K562 (cell line): ENCODE measurements around the gene HMBS. TPM values are rescaled to one million over a fixed set of nuclear protein-coding genes. Genes with fewer than 3 reads are reported as not detected.
A peak's percentile ranks its signal among the peaks of the same experiment; 100 is the strongest.

ENCODE experiments used
- COPS2 ChIP-seq: fragments of 450-650 bp; conservative IDR thresholded peaks from 2 replicates; pipeline ENCODE4 v1.6.1; 2016; ENCODE audit warnings: mild to moderate bottlenecking, moderate library complexity
- CTCF ChIP-seq, 3 experiments: IDR thresholded peaks in 2 of 3; conservative IDR thresholded peaks in 1 of 3; 2 replicates each; pipeline ENCODE4 v1.5.1; 2011 to 2012; ENCODE audit warnings: low read length in 3 of 3, mild to moderate bottlenecking in 3 of 3, control low read depth in 2 of 3, improper control_type of control experiment in 1 of 3, inconsistent platforms in 1 of 3, low read depth in 1 of 3, mixed read lengths in 1 of 3, moderate library complexity in 1 of 3; ENCODE audit not compliant: insufficient read depth in 2 of 3
- DNMT1 ChIP-seq: fragments of 450-650 bp; IDR thresholded peaks from 2 replicates; pipeline ENCODE4 v1.6.1; 2016; ENCODE audit warnings: antibody characterized with exemption, mild to moderate bottlenecking
- FOXK1 ChIP-seq: sonication (generic); formaldehyde crosslinking; IDR thresholded peaks from 2 replicates; pipeline ENCODE4 v1.8.0; 2022; ENCODE audit warnings: missing genetic modification reagents, mild to moderate bottlenecking, borderline replicate concordance
- GTF2A2 ChIP-seq: IDR thresholded peaks from 2 replicates; pipeline ENCODE4 v1.6.1; 2016; ENCODE audit warnings: mild to moderate bottlenecking, missing genetic modification characterization, missing compliant biosample characterization
- MBD2 ChIP-seq: sonication (generic); IDR thresholded peaks from 2 replicates; pipeline ENCODE4 v1.6.1; 2016; ENCODE audit warnings: low read depth, borderline replicate concordance
- NCOA6 ChIP-seq: fragments of 450-650 bp; IDR thresholded peaks from 2 replicates; pipeline ENCODE4 v1.6.1; 2017; ENCODE audit warnings: mild to moderate bottlenecking
- NRF1 ChIP-seq, 2 experiments: fragments of 450-650 bp; IDR thresholded peaks in 1 of 2; conservative IDR thresholded peaks in 1 of 2; 2 replicates each; pipeline ENCODE4 v1.6.1; 2014; ENCODE audit warnings: mild to moderate bottlenecking in 2 of 2
- PML ChIP-seq: IDR thresholded peaks from 2 replicates; pipeline ENCODE4 v1.6.1; 2012; ENCODE audit warnings: low read length, inconsistent platforms
- PREB ChIP-seq: sonication (generic); formaldehyde crosslinking; IDR thresholded peaks from 2 replicates; pipeline ENCODE4 v1.8.1; 2023; ENCODE audit warnings: mild to moderate bottlenecking, missing genetic modification reagents
- RBM39 ChIP-seq: fragments of 200-400 bp; formaldehyde crosslinking; optimal IDR thresholded peaks from 2 replicates; pipeline ENCODE3; 2018; ENCODE audit warnings: low read depth, low read length
- RNF219 ChIP-seq: fragments of 250-450 bp; sonication (Bioruptor Pico); IDR thresholded peaks from 2 replicates; pipeline ENCODE4 v1.5.0; 2022; ENCODE audit warnings: mild to moderate bottlenecking
- SETDB1 ChIP-seq: IDR thresholded peaks from one replicate; pipeline ENCODE4 v1.6.1; 2012; ENCODE audit warnings: low read length, control low read depth, inconsistent platforms
- SP1 ChIP-seq: sonication (generic); formaldehyde crosslinking; IDR thresholded peaks from 2 replicates; pipeline ENCODE4 v1.8.1; 2022; ENCODE audit warnings: mild to moderate bottlenecking, missing genetic modification reagents
- TAF7 ChIP-seq: fragments of 450-650 bp; IDR thresholded peaks from 2 replicates; pipeline ENCODE4 v1.6.1; 2016; ENCODE audit warnings: missing genetic modification characterization, missing compliant biosample characterization
- THAP12 ChIP-seq: fragments of 250-450 bp; sonication (Bioruptor Pico); IDR thresholded peaks from 2 replicates; pipeline ENCODE4 v1.9.0; 2021; ENCODE audit warnings: mild to moderate bottlenecking, inconsistent platforms
- XRCC3 ChIP-seq: fragments of 450-650 bp; IDR thresholded peaks from 2 replicates; pipeline ENCODE4 v1.6.1; 2017; ENCODE audit warnings: mild to moderate bottlenecking, moderate library complexity
- ZNF121 ChIP-seq: sonication (generic); formaldehyde crosslinking; conservative IDR thresholded peaks from 2 replicates; pipeline ENCODE4 v1.8.0; 2022; ENCODE audit warnings: missing genetic modification reagents
- ZNF408 ChIP-seq: fragments of 250-450 bp; sonication (Bioruptor Pico); IDR thresholded peaks from 2 replicates; pipeline ENCODE4 v1.4.0; 2020; ENCODE audit warnings: low read depth, mild to moderate bottlenecking, moderate library complexity
- ZNF561 ChIP-seq: fragments of 450-650 bp; formaldehyde crosslinking; conservative IDR thresholded peaks from 2 replicates; pipeline ENCODE4 v1.4.0; 2020; ENCODE audit warnings: mild to moderate bottlenecking, moderate library complexity
- polyA plus RNA-seq, 8 experiments: library from polyadenylated mRNA; depleted of rRNA in 4 of 8; stranded (reverse) in 5 of 8; unstranded in 3 of 8; fragments of >200 nt; fragmentation: Nextera tagmentation in 2 of 8; fragmentation: Illumina TruSeq in 1 of 8; extraction: Ambion mirVana in 2 of 8; extraction: Trizol in 1 of 8; gene quantifications; 2 replicates each; pipeline versions ENCODE4 v1.2.1 to v1.2.3, GENCODE V29; 2011 to 2014; ENCODE audit warnings: inconsistent platforms in 1 of 8, missing spikeins in 1 of 8
- total RNA-seq, 7 experiments: library from RNA; depleted of rRNA in 6 of 7; stranded (reverse); fragments of >200 nt in 6 of 7; fragmentation: Illumina TruSeq in 2 of 7; extraction: Trizol in 2 of 7; gene quantifications; 2 replicates each; pipeline versions ENCODE4 v1.2.1 to v1.2.3, GENCODE V29; 2011 to 2021; ENCODE audit warnings: low replicate concordance in 1 of 7
- TF ChIP-seq, protein P1 (sequence below): sonication (generic); formaldehyde crosslinking; IDR thresholded peaks from 2 replicates; pipeline ENCODE4 v1.8.0; 2022; ENCODE audit warnings: missing genetic modification reagents, mild to moderate bottlenecking, borderline replicate concordance

HMBS gene
- total and polyA plus RNA-seq, 9 of the 15 experiments (the other 6 are each of a cell fraction or from before 2014, with no cell fraction given): 56.9 to 385 (median 286) TPM

GRCh38 chr11:119101759-119102423 lies 17.2 kb downstream of the HMBS start, which contains the start of gene DPAGT1 (continued):
- TF ChIP-seq PREB (0 out of 2 replicates have a peak, but pooled peaks have one; percentile 1), DNMT1 (no peak), CTCF (IDR thresholded peaks at IDR 0.05 in 2 of 3, conservative IDR thresholded peaks at IDR 0.05 in 1 of 3; ENCODE audit: insufficient read depth in 2 of 3, low read depth in 1 of 3, low read length in 3 of 3) (no peak), RBM39 (no peak), MBD2 (peak; percentile 83), COPS2 (no peak), XRCC3 (no peak), FOXK1 (no peak), NCOA6 (no peak), GTF2A2 (tag) (no peak), SETDB1 (no peak), TAF7 (tag) (peak; percentile 56), PML (no peak), RNF219 (no peak), SP1 (CRISPR knock-in tag) (peak; percentile 68), ZNF408 (CRISPR knock-in tag) (no peak), NRF1 (conservative IDR thresholded peaks at IDR 0.05 in 1 of 2, IDR thresholded peaks at IDR 0.05 in 1 of 2) (0 out of 4 replicates have a peak, but pooled peaks of 1 of the 2 experiments have one; percentile 14), ZNF121 (no peak), THAP12 (CRISPR knock-in tag) (no peak), ZNF561 (CRISPR knock-in tag) (no peak)
- TF ChIP-seq, protein P1, sequence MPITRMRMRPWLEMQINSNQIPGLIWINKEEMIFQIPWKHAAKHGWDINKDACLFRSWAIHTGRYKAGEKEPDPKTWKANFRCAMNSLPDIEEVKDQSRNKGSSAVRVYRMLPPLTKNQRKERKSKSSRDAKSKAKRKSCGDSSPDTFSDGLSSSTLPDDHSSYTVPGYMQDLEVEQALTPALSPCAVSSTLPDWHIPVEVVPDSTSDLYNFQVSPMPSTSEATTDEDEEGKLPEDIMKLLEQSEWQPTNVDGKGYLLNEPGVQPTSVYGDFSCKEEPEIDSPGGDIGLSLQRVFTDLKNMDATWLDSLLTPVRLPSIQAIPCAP (CRISPR knock-in tag): no peak
